SK-N-SH treated with all-trans-retinoic acid at 6 μM for 48 hours (cell line): ENCODE results near the gene PCNX4.

Experiments used
- ATAC-seq: fragments of 200-7000 bp; cut with Tn5 transposase; 3 replicates; pipeline ENCODE4 v1.9.1; 2020; ENCODE audit warnings: mild to moderate bottlenecking, moderate library complexity
- CREB5 ChIP-seq: fragments of 250-450 bp; sonication (Bioruptor Pico); IDR thresholded peaks from 2 replicates; pipeline ENCODE4 v1.5.1; 2020; ENCODE audit warnings: low read depth, mild to moderate bottlenecking, moderate library complexity
- CSDC2 ChIP-seq: fragments of 250-450 bp; sonication (Bioruptor Pico); IDR thresholded peaks from 2 replicates; pipeline ENCODE4 v1.5.0; 2020; ENCODE audit warnings: mild to moderate bottlenecking, moderate library complexity
- ESRRG ChIP-seq: fragments of 250-450 bp; sonication (Bioruptor Pico); IDR thresholded peaks from 2 replicates; pipeline ENCODE4 v1.6.1; 2021; ENCODE audit warnings: mild to moderate bottlenecking
- GLIS3 ChIP-seq: fragments of 250-450 bp; sonication (Bioruptor Pico); IDR thresholded peaks from 2 replicates; pipeline ENCODE4 v1.5.0; 2020; ENCODE audit warnings: mild to moderate bottlenecking, moderate library complexity
- ISL1 ChIP-seq: fragments of 250-450 bp; sonication (Bioruptor Pico); IDR thresholded peaks from 2 replicates; pipeline ENCODE4 v2.1.2; 2022; ENCODE audit warnings: mild to moderate bottlenecking, moderate library complexity
- OSR1 ChIP-seq: fragments of 250-450 bp; sonication (Bioruptor Pico); IDR thresholded peaks from 2 replicates; pipeline ENCODE4 v1.8.0; 2022; ENCODE audit warnings: moderate library complexity, mild to moderate bottlenecking, inconsistent platforms
- POU6F1 ChIP-seq: fragments of 250-450 bp; sonication (Bioruptor Pico); IDR thresholded peaks from 2 replicates; pipeline ENCODE4 v1.8.0; 2021; ENCODE audit warnings: low read depth, mild to moderate bottlenecking, moderate library complexity, borderline replicate concordance
- PPARA ChIP-seq: fragments of 250-450 bp; sonication (Bioruptor Pico); IDR thresholded peaks from 2 replicates; pipeline ENCODE4 v1.5.0; 2020; ENCODE audit warnings: mild to moderate bottlenecking, borderline replicate concordance
- RARB ChIP-seq: fragments of 250-450 bp; sonication (Bioruptor Pico); IDR thresholded peaks from 2 replicates; pipeline ENCODE4 v1.8.0; 2021; ENCODE audit warnings: mild to moderate bottlenecking, moderate library complexity
- SNAI2 ChIP-seq: fragments of 250-450 bp; sonication (Bioruptor Pico); IDR thresholded peaks from 2 replicates; pipeline ENCODE4 v1.5.0; 2020; ENCODE audit warnings: mild to moderate bottlenecking, moderate library complexity
- TCF4 ChIP-seq: fragments of 250-450 bp; sonication (Bioruptor Pico); IDR thresholded peaks from 2 replicates; pipeline ENCODE4 v1.8.0; 2021; ENCODE audit warnings: mild to moderate bottlenecking, moderate library complexity, borderline replicate concordance
- TOX ChIP-seq: fragments of 250-450 bp; sonication (Bioruptor Pico); IDR thresholded peaks from 2 replicates; pipeline ENCODE4 v1.8.0; 2021; ENCODE audit warnings: mild to moderate bottlenecking, moderate library complexity, borderline replicate concordance
- ZC3H10 ChIP-seq: fragments of 250-450 bp; sonication (Bioruptor Pico); IDR thresholded peaks from 2 replicates; pipeline ENCODE4 v1.5.1; 2021; ENCODE audit warnings: mild to moderate bottlenecking, moderate library complexity
- ZFP3 ChIP-seq: fragments of 250-450 bp; sonication (Bioruptor Pico); IDR thresholded peaks from 2 replicates; pipeline ENCODE4 v1.5.0; 2020; ENCODE audit warnings: mild to moderate bottlenecking, moderate library complexity
- ZFP30 ChIP-seq: fragments of 450-650 bp; formaldehyde crosslinking; IDR thresholded peaks from 2 replicates; pipeline ENCODE4 v1.5.0; 2022; ENCODE audit warnings: mild to moderate bottlenecking, moderate library complexity
- ZNF565 ChIP-seq: fragments of 450-650 bp; formaldehyde crosslinking; conservative IDR thresholded peaks from 2 replicates; pipeline ENCODE4 v1.5.0; 2020; ENCODE audit warnings: low read depth, mild to moderate bottlenecking, moderate library complexity
- ZNF8 ChIP-seq: fragments of 450-650 bp; formaldehyde crosslinking; IDR thresholded peaks from 2 replicates; pipeline ENCODE4 v1.5.0; 2020; ENCODE audit warnings: mild to moderate bottlenecking, moderate library complexity
- TF ChIP-seq, protein P1 (sequence below): fragments of 250-450 bp; sonication (Bioruptor Pico); IDR thresholded peaks from 2 replicates; pipeline ENCODE4 v1.5.1; 2021; ENCODE audit warnings: mild to moderate bottlenecking, moderate library complexity
- TF ChIP-seq, protein P2 (sequence below): fragments of 250-450 bp; sonication (Bioruptor Pico); IDR thresholded peaks from 2 replicates; pipeline ENCODE4 v1.8.0; 2020; ENCODE audit warnings: mild to moderate bottlenecking, moderate library complexity, borderline replicate concordance
- TF ChIP-seq, protein P3 (sequence below): fragments of 250-450 bp; sonication (Bioruptor Pico); IDR thresholded peaks from 2 replicates; pipeline ENCODE4 v1.5.0; 2020; ENCODE audit warnings: mild to moderate bottlenecking, moderate library complexity

The PCNX4 gene

GRCh38 chr14:60102389-60102788 lies 10.7 kb downstream of the PCNX4 start:
- ATAC-seq: peak; percentile 60; the same call in 2 of the 3 replicates
- no peak for TF ChIP-seq TOX (CRISPR knock-in tag)
- TF ChIP-seq ZC3H10 (CRISPR knock-in tag): no peak
- no peak for TF ChIP-seq ZNF565 (CRISPR knock-in tag)
- TF ChIP-seq POU6F1 (CRISPR knock-in tag): no peak
- no peak for TF ChIP-seq ZFP3 (CRISPR knock-in tag)
- no peak for TF ChIP-seq ZFP30
- no peak for TF ChIP-seq ZNF8 (CRISPR knock-in tag)
- TF ChIP-seq ESRRG (CRISPR knock-in tag): no peak
- TF ChIP-seq, protein P1, sequence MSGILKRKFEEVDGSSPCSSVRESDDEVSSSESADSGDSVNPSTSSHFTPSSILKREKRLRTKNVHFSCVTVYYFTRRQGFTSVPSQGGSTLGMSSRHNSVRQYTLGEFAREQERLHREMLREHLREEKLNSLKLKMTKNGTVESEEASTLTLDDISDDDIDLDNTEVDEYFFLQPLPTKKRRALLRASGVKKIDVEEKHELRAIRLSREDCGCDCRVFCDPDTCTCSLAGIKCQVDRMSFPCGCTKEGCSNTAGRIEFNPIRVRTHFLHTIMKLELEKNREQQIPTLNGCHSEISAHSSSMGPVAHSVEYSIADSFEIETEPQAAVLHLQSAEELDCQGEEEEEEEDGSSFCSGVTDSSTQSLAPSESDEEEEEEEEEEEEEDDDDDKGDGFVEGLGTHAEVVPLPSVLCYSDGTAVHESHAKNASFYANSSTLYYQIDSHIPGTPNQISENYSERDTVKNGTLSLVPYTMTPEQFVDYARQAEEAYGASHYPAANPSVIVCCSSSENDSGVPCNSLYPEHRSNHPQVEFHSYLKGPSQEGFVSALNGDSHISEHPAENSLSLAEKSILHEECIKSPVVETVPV (CRISPR knock-in tag): no peak
- TF ChIP-seq SNAI2: no peak
- TF ChIP-seq, protein P2, sequence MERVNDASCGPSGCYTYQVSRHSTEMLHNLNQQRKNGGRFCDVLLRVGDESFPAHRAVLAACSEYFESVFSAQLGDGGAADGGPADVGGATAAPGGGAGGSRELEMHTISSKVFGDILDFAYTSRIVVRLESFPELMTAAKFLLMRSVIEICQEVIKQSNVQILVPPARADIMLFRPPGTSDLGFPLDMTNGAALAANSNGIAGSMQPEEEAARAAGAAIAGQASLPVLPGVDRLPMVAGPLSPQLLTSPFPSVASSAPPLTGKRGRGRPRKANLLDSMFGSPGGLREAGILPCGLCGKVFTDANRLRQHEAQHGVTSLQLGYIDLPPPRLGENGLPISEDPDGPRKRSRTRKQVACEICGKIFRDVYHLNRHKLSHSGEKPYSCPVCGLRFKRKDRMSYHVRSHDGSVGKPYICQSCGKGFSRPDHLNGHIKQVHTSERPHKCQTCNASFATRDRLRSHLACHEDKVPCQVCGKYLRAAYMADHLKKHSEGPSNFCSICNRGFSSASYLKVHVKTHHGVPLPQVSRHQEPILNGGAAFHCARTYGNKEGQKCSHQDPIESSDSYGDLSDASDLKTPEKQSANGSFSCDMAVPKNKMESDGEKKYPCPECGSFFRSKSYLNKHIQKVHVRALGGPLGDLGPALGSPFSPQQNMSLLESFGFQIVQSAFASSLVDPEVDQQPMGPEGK (CRISPR knock-in tag): no peak
- no peak for TF ChIP-seq TCF4 (CRISPR knock-in tag)
- no peak for TF ChIP-seq GLIS3 (CRISPR knock-in tag)
- no peak for TF ChIP-seq OSR1 (CRISPR knock-in tag)
- no peak for TF ChIP-seq RARB (CRISPR knock-in tag)
- no peak for TF ChIP-seq CSDC2 (CRISPR knock-in tag)
- TF ChIP-seq, protein P3, sequence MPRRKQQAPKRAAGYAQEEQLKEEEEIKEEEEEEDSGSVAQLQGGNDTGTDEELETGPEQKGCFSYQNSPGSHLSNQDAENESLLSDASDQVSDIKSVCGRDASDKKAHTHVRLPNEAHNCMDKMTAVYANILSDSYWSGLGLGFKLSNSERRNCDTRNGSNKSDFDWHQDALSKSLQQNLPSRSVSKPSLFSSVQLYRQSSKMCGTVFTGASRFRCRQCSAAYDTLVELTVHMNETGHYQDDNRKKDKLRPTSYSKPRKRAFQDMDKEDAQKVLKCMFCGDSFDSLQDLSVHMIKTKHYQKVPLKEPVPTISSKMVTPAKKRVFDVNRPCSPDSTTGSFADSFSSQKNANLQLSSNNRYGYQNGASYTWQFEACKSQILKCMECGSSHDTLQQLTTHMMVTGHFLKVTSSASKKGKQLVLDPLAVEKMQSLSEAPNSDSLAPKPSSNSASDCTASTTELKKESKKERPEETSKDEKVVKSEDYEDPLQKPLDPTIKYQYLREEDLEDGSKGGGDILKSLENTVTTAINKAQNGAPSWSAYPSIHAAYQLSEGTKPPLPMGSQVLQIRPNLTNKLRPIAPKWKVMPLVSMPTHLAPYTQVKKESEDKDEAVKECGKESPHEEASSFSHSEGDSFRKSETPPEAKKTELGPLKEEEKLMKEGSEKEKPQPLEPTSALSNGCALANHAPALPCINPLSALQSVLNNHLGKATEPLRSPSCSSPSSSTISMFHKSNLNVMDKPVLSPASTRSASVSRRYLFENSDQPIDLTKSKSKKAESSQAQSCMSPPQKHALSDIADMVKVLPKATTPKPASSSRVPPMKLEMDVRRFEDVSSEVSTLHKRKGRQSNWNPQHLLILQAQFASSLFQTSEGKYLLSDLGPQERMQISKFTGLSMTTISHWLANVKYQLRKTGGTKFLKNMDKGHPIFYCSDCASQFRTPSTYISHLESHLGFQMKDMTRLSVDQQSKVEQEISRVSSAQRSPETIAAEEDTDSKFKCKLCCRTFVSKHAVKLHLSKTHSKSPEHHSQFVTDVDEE (CRISPR knock-in tag): no peak

GRCh38 chr14:60106339-60106738 lies 14.6 kb downstream of the PCNX4 start:
- ATAC-seq: no peak
- TF ChIP-seq ZC3H10 (CRISPR knock-in tag): no peak
- TF ChIP-seq TCF4 (CRISPR knock-in tag): no peak

DNA sequence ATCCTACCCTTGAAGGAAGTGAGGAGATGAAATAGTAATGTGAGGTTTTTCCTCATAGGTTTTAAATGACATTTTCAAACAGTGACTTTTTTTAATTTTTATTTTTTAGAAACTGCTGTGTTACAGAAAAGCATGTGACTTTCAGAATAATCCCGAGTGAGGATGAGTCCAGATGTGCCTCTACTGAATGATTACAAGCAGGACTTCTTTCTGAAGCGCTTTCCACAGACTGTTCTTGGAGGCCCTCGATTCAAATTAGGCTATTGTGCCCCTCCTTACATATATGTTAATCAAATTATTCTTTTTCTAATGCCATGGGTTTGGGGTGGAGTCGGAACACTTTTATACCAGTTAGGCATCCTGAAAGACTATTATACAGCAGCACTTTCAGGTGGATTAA lies 15.8 kb downstream of the PCNX4 start:
- ATAC-seq: no peak
- TF ChIP-seq POU6F1 (CRISPR knock-in tag): no peak
- TF ChIP-seq ZC3H10 (CRISPR knock-in tag): no peak
- no peak for TF ChIP-seq CSDC2 (CRISPR knock-in tag)
- TF ChIP-seq PPARA (CRISPR knock-in tag): no peak
- no peak for TF ChIP-seq ZFP30
- no peak for TF ChIP-seq RARB (CRISPR knock-in tag)

DNA sequence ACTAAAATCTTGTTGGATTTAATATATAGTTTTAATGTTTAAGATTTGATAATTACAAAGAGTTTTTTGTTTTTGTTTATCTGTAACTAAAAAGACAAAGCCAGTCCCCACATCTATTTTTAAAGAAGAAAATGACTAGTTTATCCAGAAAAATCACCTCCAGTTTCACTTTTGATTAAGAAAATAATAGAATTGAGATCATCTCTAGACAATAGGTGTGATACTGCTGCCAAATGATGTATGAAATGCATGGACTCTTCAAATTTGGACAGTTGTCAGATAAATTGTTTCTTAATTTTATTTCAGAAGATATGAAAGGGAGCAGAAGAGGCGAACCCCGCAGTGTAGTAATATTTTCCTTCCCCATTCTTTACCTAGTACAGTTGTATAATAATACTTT lies 20.0 kb downstream of the PCNX4 start:
- TF ChIP-seq CREB5 (CRISPR knock-in tag): no peak
- no peak for TF ChIP-seq SNAI2
- TF ChIP-seq POU6F1 (CRISPR knock-in tag): no peak
- TF ChIP-seq, protein P1 (CRISPR knock-in tag): no peak
- TF ChIP-seq TCF4 (CRISPR knock-in tag): no peak
- TF ChIP-seq ISL1 (CRISPR knock-in tag): no peak
- no peak for ATAC-seq
